HG03520 (cell line): ENCODE results near the gene A4GNT.

Experiments used
- ATAC-seq: cut with Tn5 transposase; IDR thresholded peaks from one replicate; pipeline ENCODE4 v1.9.1; 2021; ENCODE audit warnings: mild to moderate bottlenecking, moderate library complexity; ENCODE audit not compliant: unreplicated experiment

The A4GNT gene

DNA sequence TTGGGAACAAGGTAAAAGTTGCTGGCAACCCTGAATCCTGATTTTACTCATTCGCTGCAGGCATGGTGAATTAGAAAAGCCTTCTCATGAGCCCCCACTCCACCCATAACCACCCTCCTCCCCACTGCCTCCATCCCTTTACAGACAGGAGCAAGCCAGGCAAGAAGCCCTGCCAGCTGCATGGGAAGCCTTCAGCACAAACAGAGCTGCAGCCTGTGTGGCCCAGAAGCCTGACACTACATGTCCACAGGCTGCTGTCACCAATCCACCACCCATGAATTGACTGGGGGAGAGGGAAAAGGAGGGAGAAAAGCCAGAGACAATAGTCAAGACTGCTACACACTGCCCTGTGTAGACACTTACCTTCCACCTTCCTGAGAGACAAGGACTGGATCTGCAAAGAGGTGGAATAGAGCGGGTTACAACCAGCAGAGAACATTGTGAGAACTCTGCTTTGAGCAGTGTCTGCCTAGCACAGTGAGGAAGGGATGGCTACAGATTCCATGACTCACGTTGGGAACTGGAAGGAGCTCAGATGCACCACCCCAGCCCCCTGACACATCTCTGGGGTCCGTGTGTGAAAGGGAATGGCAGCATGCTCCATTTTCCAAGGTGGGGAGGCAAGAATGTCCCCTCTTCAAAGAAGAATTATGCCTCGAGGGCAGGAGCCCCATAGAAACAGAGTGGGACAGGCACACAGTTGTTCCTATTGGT lies 50.7 kb downstream of the A4GNT start:
- no peak for ATAC-seq

DNA sequence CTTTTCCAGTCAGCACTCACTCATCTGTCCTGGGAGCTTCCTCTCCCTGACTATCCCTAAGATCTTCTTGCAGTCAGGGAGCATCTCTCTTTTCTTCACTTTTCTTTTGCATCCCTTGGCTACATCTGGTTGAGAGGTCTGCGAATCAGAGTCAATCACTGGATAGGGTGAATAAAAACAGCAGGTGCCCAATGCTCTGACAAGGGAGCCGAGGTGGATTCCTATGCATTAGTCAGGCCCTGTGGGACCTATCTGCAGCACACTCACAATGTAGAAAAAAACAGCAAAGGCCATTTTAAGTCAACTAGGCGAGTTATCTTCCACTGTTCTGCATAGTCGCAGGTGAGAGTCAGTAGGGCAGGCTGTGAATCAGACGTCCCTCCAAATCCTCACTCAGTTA lies 52.3 kb downstream of the A4GNT start:
- no peak for ATAC-seq

DNA sequence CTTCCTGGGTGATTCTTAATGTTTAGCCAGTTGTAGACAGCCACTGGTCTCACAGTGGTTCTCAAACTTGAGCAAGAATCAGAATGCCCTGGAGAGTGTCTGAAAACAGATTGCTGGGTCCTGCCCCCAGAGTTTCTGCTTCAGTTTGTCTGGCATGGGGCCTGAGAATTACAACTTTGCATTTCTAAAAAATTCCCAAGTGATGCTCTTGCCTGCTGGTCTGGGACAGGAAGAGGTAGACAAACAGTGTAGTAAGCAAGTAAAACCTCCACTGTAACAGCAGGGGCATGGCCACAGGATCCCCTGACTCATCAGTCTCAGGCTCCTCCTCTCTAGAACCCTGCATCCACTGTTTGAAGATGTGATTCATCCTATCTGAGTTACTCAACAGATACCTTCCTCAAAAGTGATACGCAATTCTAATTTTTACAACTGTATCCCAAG lies 53.3 kb downstream of the A4GNT start:
- ATAC-seq, result no peak

DNA sequence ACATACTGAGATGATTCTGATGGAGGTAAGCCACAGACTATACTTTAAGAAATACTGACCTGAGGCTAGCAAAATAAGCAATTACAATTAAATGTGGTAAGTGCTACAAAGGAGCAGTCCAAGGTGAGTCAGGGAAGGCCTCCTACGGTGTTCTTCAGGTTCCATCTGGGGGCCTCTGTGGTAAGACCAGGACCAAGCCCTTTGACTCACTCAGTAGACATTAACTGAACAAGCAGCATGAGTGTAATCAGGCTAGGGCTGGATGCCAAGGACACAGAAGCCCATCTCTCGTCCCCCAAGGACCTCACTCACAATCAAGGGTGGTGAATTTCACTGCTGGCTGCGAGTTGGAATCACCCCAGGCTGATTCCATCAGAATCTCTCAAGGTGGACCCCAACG lies 54.1 kb downstream of the A4GNT start:
- no peak for ATAC-seq
